GM19099 (cell line): Measurements from ENCODE around the gene SNX25.

ENCODE experiments used
- POLR2A ChIP-seq: IDR thresholded peaks from 3 replicates; pipeline ENCODE4 v1.6.1; 2011; ENCODE audit warnings: low read depth; ENCODE audit not compliant: insufficient read length; ENCODE audit errors: extremely low read depth

Gene SNX25

DNA sequence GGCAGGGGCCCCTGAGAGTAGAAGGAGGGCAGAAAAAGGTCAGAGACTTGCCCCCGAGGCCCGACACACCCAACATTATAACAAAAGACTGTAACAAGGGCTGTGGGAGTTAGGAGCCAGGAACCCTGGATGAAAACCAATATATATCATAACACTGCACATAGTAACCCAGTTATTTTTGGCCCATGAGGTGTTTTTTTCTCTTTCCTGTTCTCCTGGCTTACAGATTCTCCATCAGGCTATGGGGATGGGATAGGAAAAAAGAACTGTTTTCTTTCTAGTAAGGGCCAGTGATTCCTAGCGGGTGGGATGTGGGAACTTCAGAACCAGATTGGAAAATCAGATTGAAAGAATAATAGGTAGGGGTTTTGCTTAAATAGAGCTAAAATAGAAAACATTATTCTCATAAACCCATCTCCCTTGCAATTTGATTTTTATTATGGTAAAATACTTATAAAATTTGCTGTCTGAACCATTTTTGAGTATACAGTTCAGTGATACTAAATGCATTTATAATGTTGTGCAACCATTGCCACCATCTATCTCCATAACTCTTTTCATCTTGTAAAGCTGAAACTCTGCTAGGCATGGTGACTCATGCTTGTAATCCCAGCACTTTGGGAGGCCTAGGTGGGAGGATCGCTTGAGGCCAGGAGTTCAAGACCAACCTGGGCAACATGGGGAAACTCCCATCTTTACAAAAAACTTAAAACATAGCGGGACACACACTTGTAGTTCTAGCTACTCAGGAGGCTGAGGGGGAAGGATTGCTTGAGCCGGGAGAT, 33.5 kb downstream of the SNX25 start:
- no peak for TF ChIP-seq POLR2A

DNA sequence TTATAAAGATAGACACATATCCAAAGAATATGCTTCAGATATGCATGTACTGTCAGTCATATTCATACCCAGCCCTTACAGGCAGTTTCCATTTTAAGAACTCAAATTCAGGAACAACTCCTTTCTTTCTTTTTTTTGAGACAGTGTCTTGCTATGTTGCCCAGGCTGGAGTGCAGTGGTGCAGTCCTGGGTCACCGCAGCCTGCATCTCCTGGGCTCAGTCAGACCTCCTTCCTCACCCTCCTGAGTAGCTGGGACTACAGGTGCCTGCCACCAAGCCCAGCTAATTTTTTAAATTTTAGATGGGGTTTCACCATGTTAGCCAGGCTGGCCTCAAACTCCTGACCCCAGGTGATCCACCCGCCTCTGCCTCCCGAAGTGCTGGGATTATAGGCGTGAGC, 34.5 kb downstream of the SNX25 start:
- no peak for TF ChIP-seq POLR2A

DNA sequence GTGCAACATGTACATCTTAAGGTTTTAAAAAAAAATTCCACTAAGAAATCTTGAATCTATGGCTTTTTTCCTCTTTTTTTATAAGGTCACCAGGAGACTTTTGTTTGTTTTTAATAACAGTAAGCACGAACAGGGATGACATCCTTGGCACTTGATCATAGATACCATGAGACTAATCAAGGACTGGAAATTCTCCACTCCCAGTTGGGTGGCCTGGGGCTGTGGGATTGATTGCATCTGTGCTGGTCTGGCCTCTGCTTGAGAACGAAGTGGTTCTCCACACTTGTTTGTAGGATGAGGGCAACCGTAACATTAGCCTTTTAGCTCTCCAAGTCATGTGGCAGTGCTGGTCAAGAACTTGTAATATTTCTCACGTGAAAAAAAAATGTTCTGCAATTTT, 35.4 kb downstream of the SNX25 start:
- no peak for TF ChIP-seq POLR2A

DNA sequence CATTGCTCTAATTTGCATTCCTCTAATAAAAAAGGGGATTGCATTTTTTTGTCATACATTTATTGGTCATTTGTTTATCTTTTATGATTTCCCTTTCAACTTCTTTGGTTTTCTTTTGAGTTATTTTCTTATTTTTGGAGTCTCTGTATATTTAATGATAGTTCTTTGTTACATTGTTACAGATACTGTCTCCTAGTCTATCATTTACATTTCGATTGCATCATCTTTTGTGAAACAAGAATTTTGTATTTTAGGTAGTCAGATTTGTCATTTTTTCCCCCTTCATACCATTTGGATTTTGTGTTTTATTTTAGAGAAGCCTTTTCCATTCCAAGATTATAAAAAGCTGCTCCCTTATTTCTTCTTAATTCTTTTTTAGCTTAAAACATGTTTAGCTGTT, 37.1 kb downstream of the SNX25 start:
- no peak for TF ChIP-seq POLR2A

DNA sequence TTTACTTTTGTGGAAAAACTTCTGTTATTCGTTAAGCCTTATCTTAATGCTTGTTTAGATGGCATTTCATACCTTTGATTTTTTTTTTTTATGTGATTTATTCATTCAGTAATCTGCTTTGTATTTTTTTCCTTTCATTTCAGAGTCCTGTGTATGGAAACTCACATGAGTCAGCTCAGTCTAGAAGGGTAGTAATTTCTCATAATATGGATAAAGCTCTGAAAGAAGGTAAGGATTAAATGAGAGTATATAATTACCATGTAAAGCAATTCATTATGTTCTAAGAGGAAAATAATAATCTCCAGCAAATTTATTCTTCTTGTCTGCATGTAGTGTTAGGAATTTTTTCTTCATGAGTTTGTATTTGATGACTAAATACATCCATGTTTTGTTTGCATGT, 37.8 kb downstream of the SNX25 start:
- no peak for TF ChIP-seq POLR2A

DNA sequence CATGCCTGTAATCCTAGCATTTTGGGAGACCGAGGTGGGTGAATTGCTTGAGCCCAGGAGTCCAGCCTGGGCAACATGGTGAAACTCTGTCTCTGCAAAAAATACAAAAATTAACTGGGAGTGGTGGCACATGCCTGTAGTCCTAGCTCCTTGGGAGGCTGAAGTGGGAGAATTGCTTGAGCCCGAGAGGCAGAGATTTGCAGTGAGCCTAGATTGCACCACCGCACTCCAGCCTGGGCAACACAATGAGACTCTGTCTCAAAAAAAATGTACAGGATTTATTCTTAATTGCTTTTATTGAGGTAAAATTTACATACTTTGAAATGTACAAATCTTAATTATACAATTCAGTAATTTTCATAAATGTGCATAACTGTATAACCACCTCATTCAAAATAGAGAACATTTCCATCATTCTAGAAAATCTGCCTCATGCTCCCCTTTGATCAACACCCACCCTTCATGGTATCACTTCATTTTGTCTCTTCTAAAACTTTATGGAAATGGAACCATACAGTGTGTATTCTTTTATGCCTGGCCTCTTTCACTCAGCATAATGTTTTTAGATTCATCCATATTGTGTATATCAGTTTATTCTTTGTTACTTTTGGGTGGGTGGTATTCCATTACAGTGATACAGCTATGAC, 39.1 kb downstream of the SNX25 start:
- TF ChIP-seq POLR2A = no peak

DNA sequence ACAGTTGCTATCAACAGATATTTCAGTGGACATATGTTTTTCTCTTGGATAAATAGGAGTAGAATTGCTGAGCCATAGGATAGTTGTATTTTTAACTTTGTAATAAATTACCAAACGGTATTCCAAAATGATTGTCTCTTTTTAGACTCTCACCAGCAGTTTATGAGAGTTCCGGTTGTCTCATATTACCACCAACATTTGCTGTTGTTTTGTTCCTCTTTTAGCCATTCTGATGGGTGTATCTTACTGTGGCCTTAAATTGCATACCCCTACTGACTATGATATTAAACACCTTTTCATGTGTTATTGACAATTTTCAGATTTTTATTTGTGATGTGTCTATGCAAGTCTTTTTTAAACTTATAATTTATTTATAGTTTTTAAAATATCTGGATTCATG, 39.7 kb downstream of the SNX25 start:
- TF ChIP-seq POLR2A = no peak

DNA sequence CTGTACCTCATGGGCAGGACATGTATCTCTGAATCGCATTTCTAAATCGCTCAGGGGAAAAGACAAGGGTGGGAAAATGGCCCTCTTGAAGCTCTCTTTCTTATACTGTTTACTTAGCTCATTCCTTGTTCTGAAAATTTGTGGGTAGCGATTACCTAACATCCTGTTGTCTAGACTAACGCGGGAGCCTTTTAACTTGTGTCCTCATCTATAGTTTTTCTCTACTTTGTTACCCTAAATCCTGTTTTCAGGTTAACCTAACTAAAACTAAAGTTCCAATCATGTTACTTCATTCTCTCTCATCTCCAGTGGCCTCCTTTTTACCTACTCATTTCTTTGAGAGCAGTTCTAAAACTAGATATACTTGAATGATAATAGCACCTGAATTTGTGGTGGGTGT, 45.0 kb downstream of the SNX25 start:
- TF ChIP-seq POLR2A = no peak

DNA sequence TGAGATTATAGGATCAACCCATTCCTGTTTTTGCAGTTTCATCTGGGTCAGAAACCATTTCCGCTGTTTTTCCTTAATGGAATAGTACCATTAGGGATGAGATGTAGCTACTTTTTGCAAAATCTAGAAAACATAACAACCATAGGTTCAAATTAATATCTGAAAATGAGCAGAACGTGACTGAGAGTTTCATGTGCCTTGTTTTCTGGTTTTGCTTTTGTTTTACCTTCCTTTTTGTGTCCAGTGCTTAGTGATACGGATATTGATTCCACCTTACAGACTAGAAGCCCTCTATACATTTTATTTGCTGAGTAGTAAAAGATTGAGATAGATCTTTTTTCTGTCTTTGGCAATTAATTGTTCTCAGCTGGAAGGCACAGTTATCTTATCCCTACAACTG, 46.5 kb downstream of the SNX25 start:
- no peak for TF ChIP-seq POLR2A

DNA sequence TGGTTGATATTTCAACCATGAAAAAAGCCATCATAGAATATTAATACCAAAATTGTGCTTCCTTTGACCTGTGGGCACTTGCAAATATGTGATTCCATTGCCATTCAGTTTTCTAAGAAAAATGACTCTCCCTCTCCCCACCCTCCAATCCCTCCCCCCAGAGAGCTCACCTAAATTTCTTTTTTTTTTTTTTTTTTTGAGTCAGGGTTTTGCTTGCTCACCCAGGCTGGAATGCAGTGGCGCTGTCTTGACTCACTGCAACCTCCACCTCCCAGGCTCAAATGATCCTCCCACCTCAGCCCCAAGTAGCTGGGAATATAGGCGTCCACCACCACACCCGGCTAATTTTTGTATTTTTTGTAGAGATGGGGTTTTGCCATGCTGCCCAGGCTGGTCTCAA, 47.0 kb downstream of the SNX25 start:
- TF ChIP-seq POLR2A = no peak

DNA sequence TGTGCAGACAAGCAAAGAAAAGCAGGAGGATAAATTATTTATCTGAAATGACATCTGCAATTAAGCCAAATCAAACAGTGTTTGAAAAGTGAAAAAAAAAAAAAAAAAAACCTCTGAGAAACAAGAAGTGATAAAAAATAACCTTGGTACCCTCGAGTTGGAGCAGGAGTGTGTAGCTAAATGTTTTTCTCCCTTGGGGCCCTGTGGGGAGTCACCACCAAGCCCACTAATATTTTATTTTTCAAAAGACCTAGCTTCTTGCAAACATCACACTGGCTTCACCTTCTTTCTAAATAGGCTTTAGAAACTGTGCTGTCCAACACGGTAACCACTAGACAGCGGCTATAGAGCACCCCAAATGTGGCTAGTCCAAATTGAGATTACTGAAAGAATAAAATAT, 47.7 kb downstream of the SNX25 start:
- no peak for TF ChIP-seq POLR2A

DNA sequence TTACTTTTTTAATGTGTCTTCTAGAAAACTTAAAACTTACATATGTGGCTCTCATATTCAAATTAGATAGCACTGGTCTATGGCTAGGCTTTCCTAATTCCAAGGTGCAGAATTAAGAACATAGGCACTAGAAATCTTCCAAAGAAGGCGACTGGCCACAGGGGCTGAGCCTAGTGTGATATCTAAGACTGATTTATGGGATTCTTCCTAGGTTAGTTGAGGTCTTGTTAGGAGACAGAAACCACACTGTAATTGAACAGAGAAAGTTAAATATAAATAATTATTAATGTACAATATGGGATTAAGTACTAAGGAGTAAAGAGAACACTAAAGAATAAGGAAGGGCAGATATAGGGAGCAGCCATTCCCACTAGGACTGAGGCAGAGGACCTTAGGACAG, 48.3 kb downstream of the SNX25 start:
- no peak for TF ChIP-seq POLR2A

DNA sequence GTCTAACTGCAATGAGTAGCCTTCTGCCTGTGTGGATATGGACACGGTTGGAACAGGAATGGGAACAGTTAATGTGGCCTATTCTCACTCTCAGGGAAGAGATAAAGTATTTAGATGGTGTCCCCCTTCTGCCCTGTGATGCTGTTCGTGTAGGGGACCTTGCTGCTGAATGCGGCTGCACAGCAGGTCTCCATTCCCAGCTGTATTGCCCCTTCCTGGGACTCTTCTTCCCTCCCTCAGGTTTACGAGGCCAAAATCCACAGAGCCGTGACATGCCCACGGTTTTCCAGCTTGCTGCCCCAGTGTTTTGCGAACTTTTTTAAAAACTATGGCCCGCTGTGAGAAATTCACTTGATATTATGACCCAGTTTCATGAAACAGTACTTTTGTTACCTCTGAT, 50.3 kb downstream of the SNX25 start:
- TF ChIP-seq POLR2A = no peak

DNA sequence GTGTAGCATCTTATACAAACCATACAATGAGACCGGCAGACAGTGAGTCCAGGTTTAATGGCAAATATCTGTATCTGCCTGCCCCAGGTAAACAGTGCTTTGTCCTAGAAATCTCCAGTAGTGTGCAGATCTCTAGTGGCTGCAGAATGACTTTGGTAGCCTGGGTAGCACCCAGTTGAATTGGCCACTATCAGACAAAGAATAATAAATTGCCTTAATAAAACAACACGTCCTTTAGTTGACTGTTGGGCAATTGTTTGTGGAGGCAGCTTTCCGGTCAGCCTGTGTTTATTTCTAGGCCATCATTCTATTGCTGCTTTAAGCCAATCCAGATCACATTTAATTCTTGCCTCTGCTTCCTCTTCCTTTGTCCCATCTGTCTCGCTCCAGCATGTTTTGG, 52.5 kb downstream of the SNX25 start:
- TF ChIP-seq POLR2A = no peak

DNA sequence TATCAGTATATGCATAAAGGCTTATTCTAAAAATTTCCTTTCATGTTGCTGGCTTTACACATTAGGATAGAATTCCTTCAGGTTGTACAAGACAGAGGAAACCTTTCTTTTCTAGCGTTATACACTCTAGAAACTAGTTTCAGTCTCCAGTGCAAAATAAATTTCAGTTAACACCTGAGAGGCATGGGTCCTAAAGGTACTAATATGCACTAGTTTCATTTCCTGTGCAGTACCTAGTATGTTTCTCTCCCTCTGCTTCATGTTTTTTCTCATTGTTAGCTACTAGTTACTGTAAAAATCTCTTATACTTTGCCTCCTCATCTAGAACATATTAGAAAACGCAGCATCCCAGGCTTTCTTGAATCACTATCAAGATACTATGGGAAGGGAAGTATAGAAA, 54.0 kb downstream of the SNX25 start:
- no peak for TF ChIP-seq POLR2A

DNA sequence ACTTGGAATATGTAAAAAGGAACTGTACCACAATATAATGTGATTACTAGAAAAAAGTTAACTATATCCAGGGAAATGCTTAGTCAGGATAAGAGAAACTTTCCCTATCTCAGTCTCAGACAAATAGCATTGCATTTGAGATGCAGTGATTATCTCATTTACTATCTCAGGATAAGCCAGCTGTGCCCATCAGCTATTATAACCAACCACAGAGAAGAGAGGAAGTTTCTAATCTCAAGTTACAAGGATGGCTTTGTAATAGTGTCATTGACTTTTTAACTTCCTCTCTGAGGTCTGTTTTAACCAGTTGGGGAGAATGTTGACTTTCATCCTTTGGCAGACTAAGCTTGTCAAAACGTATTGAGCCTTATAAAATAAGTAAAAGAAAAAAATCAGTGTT, 56.5 kb downstream of the SNX25 start:
- TF ChIP-seq POLR2A = no peak

DNA sequence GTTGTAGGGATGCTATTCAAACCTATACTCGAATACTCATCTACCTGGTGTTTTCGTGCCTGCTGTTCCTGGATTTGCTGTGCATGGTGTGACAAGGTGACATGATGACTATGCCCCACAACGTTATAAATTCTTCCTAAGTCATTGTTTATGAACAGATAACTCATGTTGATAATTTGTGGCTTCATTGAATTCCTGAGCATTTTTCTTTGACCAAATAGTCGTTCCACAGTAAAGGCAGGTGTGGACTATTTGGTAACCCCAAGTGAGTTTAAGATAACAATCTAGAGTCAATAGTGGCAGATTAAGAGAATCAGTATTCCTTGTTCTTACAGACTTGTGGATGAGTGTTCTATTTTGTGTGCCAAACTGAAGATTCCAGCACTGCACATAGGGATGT, 59.9 kb downstream of the SNX25 start:
- no peak for TF ChIP-seq POLR2A
